ENCODE measurements around the gene SPN.

DNA sequence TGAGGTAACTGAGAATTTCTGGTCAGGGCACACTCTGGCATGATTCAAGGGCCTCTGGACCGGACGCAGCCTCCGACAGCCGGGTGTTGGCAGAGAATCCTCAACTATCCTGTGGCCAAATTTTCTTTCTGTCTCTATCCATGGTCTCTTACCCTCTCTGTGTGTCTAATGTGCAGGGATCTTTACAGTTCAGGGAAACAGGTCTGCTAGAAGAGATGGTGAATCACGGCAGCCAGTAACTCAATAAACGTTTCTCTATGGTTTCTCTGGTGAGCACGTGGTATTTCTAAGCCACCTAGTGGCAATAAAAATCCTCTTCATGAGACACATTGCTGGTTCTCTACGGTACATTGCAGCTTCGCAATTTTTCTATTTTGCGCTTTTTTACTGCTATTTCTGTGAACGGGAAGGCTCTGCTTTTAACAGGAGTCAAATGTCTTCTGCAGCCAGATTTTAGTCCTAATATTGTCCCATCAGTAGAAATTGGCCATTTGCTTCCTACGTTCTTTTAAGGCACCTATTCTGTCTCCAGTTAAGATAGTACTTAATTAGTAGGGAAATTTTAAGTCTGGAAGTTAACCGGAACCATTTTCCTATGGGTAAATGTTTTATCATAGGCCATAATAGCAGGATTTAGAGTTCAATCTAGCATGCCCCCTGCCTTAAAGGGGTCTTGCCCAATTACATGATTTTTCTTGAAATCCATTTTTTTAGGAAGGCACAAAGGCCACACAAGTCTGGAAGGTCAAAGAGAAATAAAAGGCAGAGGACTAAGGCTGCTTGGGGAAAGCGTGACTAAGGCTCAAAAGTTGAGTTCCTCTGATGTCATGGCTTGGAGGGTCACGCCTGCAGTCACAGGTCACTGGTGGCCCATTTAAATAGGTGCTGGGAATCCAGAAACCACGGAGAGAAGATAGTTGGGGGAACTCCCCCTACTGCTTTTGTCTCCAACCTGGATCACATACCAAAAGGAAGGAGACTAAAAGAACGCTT, 47.5 kb downstream of the SPN start:
- TF ChIP-seq, protein P1, sequence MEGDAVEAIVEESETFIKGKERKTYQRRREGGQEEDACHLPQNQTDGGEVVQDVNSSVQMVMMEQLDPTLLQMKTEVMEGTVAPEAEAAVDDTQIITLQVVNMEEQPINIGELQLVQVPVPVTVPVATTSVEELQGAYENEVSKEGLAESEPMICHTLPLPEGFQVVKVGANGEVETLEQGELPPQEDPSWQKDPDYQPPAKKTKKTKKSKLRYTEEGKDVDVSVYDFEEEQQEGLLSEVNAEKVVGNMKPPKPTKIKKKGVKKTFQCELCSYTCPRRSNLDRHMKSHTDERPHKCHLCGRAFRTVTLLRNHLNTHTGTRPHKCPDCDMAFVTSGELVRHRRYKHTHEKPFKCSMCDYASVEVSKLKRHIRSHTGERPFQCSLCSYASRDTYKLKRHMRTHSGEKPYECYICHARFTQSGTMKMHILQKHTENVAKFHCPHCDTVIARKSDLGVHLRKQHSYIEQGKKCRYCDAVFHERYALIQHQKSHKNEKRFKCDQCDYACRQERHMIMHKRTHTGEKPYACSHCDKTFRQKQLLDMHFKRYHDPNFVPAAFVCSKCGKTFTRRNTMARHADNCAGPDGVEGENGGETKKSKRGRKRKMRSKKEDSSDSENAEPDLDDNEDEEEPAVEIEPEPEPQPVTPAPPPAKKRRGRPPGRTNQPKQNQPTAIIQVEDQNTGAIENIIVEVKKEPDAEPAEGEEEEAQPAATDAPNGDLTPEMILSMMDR (IDR thresholded peaks at IDR 0.05), result no peak
- TF ChIP-seq POLR2A (IDR thresholded peaks at IDR 0.05), result no peak
